GM19455 (cell line): ENCODE measurements around the gene MCEMP1.

ENCODE experiments used
- ATAC-seq: cut with Tn5 transposase; IDR thresholded peaks from one replicate; pipeline ENCODE4 v1.9.1; 2021; ENCODE audit not compliant: unreplicated experiment

MCEMP1 gene

GRCh38 chr19:7697721-7698287 is 20.9 kb downstream of the MCEMP1 start:
- ATAC-seq = no peak

- no peak for ATAC-seq
These were observed 21.7 kb downstream of the MCEMP1 start for GRCh38 chr19:7698583-7698982.

- no peak for ATAC-seq
These were observed 22.1 kb downstream of the MCEMP1 start for GRCh38 chr19:7699003-7699402.

GRCh38 chr19:7699417-7700401 is 22.8 kb downstream of the MCEMP1 start:
- ATAC-seq = no peak

- ATAC-seq = no peak
These were observed 24.3 kb downstream of the MCEMP1 start for GRCh38 chr19:7701049-7701653.

GRCh38 chr19:7701654-7702457 is 25.0 kb downstream of the MCEMP1 start, which contains the start of gene FCER2:
TSS of gene FCER2 (minus strand) at chr19:7702131. CDS start at chr19:7699760, 2,371 bp downstream.
- ATAC-seq = peak; percentile 47

- no peak for ATAC-seq
These were observed 26.4 kb downstream of the MCEMP1 start for GRCh38 chr19:7703332-7703731.

- ATAC-seq = no peak
These were observed 27.6 kb downstream of the MCEMP1 start for GRCh38 chr19:7704280-7705060.

GRCh38 chr19:7705387-7706187 is 28.7 kb downstream of the MCEMP1 start:
- ATAC-seq = no peak

- ATAC-seq = no peak
These were observed 29.5 kb downstream of the MCEMP1 start for GRCh38 chr19:7706188-7706954.

- ATAC-seq = no peak
These were observed 30.1 kb downstream of the MCEMP1 start for GRCh38 chr19:7706955-7707456.

GRCh38 chr19:7709932-7710460 is 33.1 kb downstream of the MCEMP1 start:
- no peak for ATAC-seq

- ATAC-seq = no peak
These were observed 33.7 kb downstream of the MCEMP1 start for GRCh38 chr19:7710616-7711015.

GRCh38 chr19:7715671-7716070 is 38.8 kb downstream of the MCEMP1 start:
- ATAC-seq = no peak

GRCh38 chr19:7716762-7717161 is 39.9 kb downstream of the MCEMP1 start:
- no peak for ATAC-seq

GRCh38 chr19:7718668-7719067 is 41.8 kb downstream of the MCEMP1 start:
- no peak for ATAC-seq

GRCh38 chr19:7720351-7720750 is 43.5 kb downstream of the MCEMP1 start:
- ATAC-seq = no peak

- ATAC-seq = no peak
These were observed 45.4 kb downstream of the MCEMP1 start for GRCh38 chr19:7722231-7722651.
